Lung (tissue), 16 donors: ENCODE results near the gene USP9X. TPM values are rescaled to one million over a fixed set of nuclear protein-coding genes. Genes with fewer than 3 reads are reported as not detected.

ENCODE experiments used
- ATAC-seq: fragments of 200-7000 bp; cut with Tn5 transposase; one replicate; pipeline ENCODE4 v1.9.1; 2020; ENCODE audit warnings: moderate number of reproducible peaks; ENCODE audit not compliant: insufficient read depth, low FRiP score
- DNase-seq, 3 donors: peaks; one replicate each; pipeline ENCODE4 v3.0.0-alpha.2; 2013 to 2017
- H3K27ac ChIP-seq, 2 donors: one replicate each; pipeline ENCODE4 v1.5.1; 2013; ENCODE audit warnings: mild to moderate bottlenecking in 2 of 2, moderate library complexity in 2 of 2, control low read depth in 1 of 2, inconsistent platforms in 1 of 2, low read depth in 1 of 2, low read length in 1 of 2
- H3K27me3 ChIP-seq, 3 donors: one replicate each; pipeline ENCODE4 v1.5.1; 2013; ENCODE audit warnings: low read length in 2 of 3; ENCODE audit not compliant: control insufficient read depth in 3 of 3, insufficient read depth in 3 of 3
- H3K36me3 ChIP-seq, 4 donors: one replicate each; pipeline ENCODE4 v1.5.1; 2013; ENCODE audit warnings: low read length in 4 of 4, mild to moderate bottlenecking in 1 of 4, moderate library complexity in 1 of 4; ENCODE audit not compliant: control insufficient read depth in 4 of 4, insufficient read depth in 4 of 4
- H3K4me1 ChIP-seq, 5 donors: one replicate each; pipeline ENCODE4 v1.5.1; 2013; ENCODE audit warnings: low read length in 5 of 5, mild to moderate bottlenecking in 2 of 5, moderate library complexity in 1 of 5; ENCODE audit not compliant: control insufficient read depth in 5 of 5, insufficient read depth in 5 of 5
- H3K4me3 ChIP-seq: one replicate; pipeline ENCODE4 v1.5.1; 2013; ENCODE audit warnings: mild to moderate bottlenecking, control low read depth, moderate library complexity
- H3K9ac ChIP-seq, 2 donors: one replicate each; pipeline ENCODE4 v1.5.1; 2013; ENCODE audit warnings: low read length in 2 of 2, control low read depth in 1 of 2; ENCODE audit not compliant: insufficient read depth in 1 of 2
- H3K9me3 ChIP-seq, 4 donors: one replicate each; pipeline ENCODE4 v1.5.1; 2013; ENCODE audit warnings: low read length in 3 of 4, mild to moderate bottlenecking in 1 of 4, moderate library complexity in 1 of 4; ENCODE audit not compliant: control insufficient read depth in 4 of 4, insufficient read depth in 3 of 4
- CTCF ChIP-seq: IDR thresholded peaks from 2 replicates; pipeline ENCODE4 v1.5.1; 2012; ENCODE audit warnings: mild to moderate bottlenecking; ENCODE audit errors: control extremely low read depth, extremely low read depth
- WGBS, 2 donors: extraction: QIAGEN DNeasy Blood & Tissue Kit; methylation state at CpG; one replicate each; pipeline ENCODE4 v1.1.7; 2013; 5-methylcytosine and 5-hydroxymethylcytosine counted together
- long read RNA-seq, 5 donors: transcript quantifications; one replicate each; lab custom pipeline, GENCODE V29; 2026
- polyA plus RNA-seq, 2 donors: library from polyadenylated mRNA; stranded (reverse); fragments of 200-250 nt; gene quantifications; one replicate each; pipeline ENCODE4 v1.2.1, GENCODE V29; 2013
- total RNA-seq, 2 donors: library from RNA; depleted of rRNA in 1 of 2; stranded (reverse); fragments of >200 nt in 1 of 2; gene quantifications; one replicate each; pipeline ENCODE4 v1.2.1, GENCODE V29; 2014 to 2021
- donor health status: control.
- donor health status: control.
- donor health status: Bipolar disorder and iron deficiency.
- donor health status: healthy.
- donor health status: DM: yes; HTN: yes; CAD: no.

USP9X gene
- 100 to 1,000 TPM in 1 of 2 donors, 10 to 100 TPM in 1; 66.9 to 187 TPM for total RNA-seq
- polyA plus RNA-seq, result 10 to 100 TPM in 1 of 2 donors, 1 to 10 TPM in 1; 8.5 to 19.0 TPM
- long read RNA-seq, donor 1, full-length matches to known transcripts, result 3 of 37 reads
- long read RNA-seq, donor 1, partial matches to known transcripts, result 34 of 37 reads
- long read RNA-seq, donor 1, other reads (novel, unspliced or antisense), result 0 of 37 reads
- long read RNA-seq, donor 2, partial matches to known transcripts, result 22 of 22 reads
- long read RNA-seq, donor 2, other reads (novel, unspliced or antisense), result 0 of 22 reads
- long read RNA-seq, donor 3, partial matches to known transcripts, result 20 of 20 reads
- long read RNA-seq, donor 3, other reads (novel, unspliced or antisense), result 0 of 20 reads
- long read RNA-seq, donor 4, partial matches to known transcripts, result 24 of 25 reads
- long read RNA-seq, donor 4, other reads (novel, unspliced or antisense), result 0 of 25 reads
- long read RNA-seq, donor 5, full-length matches to known transcripts, result 1 of 70 reads
- long read RNA-seq, donor 5, partial matches to known transcripts, result 69 of 70 reads
- long read RNA-seq, donor 5, other reads (novel, unspliced or antisense), result 0 of 70 reads

- Histone ChIP-seq H3K36me3 (no peaks in the 10 kb centered on the region), H3K27ac (peak within 1 kb of the TSS; percentile 99 to 100), H3K4me3 (peak within 1 kb of the TSS; percentile 99), H3K27me3 (peaks cover 0 to 50% (median 8%) of the 10 kb centered on the region in 3 donors), H3K9ac (peak within 1 kb of the TSS; percentile 95 to 96), H3K9me3 (no peaks in the 10 kb centered on the region), H3K4me1 (peaks cover 0 to 16% (median 3%) of the 10 kb centered on the region in 5 donors)
- ATAC-seq (peak; percentile 86), DNase-seq (peak; percentile 93 to 96 (median 96))
- whole genome bisulfite sequencing, 2 donors, result 1% methylated on average over 15 to 61 of the region's 61 CpGs
- no peak for TF ChIP-seq CTCF
Measured at GRCh38 chrX:41084893-41085511, at the start of gene USP9X. Gene USP9X (plus strand): TSS chrX:41085445. CDS start chrX:41123629, 38,184 bp downstream.

GRCh38 chrX:41035582-41035981 lies 49.7 kb upstream of the USP9X start:
- ATAC-seq, result no peak
- WGBS, 2 donors, result 68 to 96% methylated on average over 1 of the region's 1 CpG
- TF ChIP-seq CTCF, result no peak

GRCh38 chrX:41036668-41037326 lies 48.4 kb upstream of the USP9X start:
- Histone ChIP-seq H3K36me3 (no peaks in the 10 kb centered on the region), H3K27ac (no peak overlapping the region), H3K4me1 (no peaks in the 10 kb centered on the region), H3K27me3 (peaks cover 0 to 2% (median 2%) of the 10 kb centered on the region in 3 donors), H3K4me3 (no peak overlapping the region), H3K9ac (no peak overlapping the region), H3K9me3 (no peaks in the 10 kb centered on the region)
- DNase-seq (no peak), ATAC-seq (no peak)
- TF ChIP-seq CTCF, result no peak
- 89 to 92% methylated on average over 9 of the region's 9 CpGs for WGBS, 2 donors

More at GRCh38 chrX:41035582-41035981, 49.7 kb upstream of the USP9X start:
- H3K9me3 ChIP-seq, result peaks cover 0 to 2% (median 0%) of the 10 kb centered on the region in 4 donors
- no peak overlapping the region for H3K9ac ChIP-seq
- no peak overlapping the region for H3K27ac ChIP-seq
- H3K4me3 ChIP-seq, result no peak overlapping the region
- no peak for DNase-seq
- H3K4me1 ChIP-seq, result no peaks in the 10 kb centered on the region
- peaks cover 0 to 2% (median 2%) of the 10 kb centered on the region in 3 donors for H3K27me3 ChIP-seq
- H3K36me3 ChIP-seq, result no peaks in the 10 kb centered on the region
